ENCODE results near the gene GTF2IRD1.
"Not testable (repeated sequence)": the region's sequence is repeated elsewhere in the genome, so short reads cannot be mapped to it uniquely, and the experiment has no call there.

Gene GTF2IRD1

GRCh38 chr7:74474271-74474865, 20.7 kb downstream of the GTF2IRD1 start:
- DNase-seq, result no peak

DNA sequence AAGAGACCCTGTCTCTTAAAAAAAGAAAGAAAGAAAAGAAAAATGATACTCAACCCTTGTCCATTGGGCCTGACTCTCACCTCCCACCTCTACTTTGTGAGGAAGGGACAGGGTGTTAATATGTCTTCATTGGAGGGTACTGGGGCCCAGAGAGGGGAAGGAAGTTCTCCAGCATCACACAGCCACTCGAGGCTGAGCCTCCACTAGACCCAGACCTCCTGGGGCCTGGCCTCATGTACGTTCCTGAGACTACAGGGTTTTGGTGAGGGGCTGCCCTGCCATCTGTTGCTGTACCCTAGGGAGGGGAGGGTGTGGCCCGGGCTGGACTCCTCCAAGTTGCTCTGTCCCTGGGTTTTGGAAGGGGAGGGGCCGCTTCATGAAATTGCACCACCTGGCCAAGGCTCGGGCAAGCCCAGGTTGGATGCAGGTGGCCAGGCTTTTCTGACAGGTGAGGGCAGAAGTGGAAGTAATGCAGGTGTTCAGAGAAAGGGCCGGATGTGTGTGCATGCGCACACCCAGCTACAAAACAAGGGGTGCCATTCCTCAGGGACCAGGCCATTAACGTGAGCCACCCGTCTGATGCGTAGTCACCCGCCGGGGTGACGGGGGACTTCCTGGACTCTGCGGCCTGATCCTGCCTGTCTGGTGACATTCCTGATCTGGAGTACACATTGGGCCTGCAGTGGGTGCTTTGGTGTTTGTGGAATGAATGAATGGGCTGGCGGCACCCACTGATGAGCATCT, 21.7 kb downstream of the GTF2IRD1 start:
- DNase-seq, result no peak

GRCh38 chr7:74475987-74476350, 22.3 kb downstream of the GTF2IRD1 start:
- DNase-seq, result no peak

GRCh38 chr7:74476626-74477025, 22.9 kb downstream of the GTF2IRD1 start:
- DNase-seq, result no peak

- DNase-seq, result no peak
Measured at GRCh38 chr7:74478671-74479065, 25.0 kb downstream of the GTF2IRD1 start.

DNA sequence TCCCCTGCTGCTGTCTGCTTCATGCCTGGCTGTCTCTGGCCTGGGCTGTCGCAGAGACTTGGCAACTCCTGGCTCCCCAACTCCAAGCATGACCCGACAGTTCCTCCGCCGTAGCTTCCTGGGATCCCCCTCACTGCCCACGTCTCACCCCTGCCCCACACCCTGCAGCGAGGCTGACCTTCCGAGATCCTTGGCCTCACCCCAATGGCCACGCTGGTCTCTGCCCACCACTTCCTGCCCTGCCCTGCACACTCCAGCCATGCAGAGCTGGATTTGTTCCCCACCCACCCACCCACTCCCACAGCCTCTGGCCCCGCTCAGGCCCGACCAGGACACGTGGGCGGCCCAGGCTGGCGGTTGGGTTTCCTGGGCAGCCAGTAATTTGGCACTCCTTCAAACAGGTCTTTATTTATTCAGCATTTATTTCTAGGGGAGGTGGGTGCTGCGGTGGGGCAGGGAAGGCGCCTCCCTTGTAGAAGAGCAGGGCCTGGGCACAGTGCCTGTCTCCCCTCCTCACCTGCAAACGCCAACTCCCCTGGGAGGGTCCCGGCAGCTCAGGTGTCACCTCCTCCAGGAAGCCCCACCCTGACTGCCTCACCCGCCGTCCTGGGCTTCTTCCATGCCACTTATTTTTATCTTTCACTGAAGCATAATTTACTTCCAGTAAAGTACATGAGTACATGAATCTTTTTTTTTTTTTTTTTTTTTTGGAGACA, 25.5 kb downstream of the GTF2IRD1 start:
- no peak for DNase-seq

DNA sequence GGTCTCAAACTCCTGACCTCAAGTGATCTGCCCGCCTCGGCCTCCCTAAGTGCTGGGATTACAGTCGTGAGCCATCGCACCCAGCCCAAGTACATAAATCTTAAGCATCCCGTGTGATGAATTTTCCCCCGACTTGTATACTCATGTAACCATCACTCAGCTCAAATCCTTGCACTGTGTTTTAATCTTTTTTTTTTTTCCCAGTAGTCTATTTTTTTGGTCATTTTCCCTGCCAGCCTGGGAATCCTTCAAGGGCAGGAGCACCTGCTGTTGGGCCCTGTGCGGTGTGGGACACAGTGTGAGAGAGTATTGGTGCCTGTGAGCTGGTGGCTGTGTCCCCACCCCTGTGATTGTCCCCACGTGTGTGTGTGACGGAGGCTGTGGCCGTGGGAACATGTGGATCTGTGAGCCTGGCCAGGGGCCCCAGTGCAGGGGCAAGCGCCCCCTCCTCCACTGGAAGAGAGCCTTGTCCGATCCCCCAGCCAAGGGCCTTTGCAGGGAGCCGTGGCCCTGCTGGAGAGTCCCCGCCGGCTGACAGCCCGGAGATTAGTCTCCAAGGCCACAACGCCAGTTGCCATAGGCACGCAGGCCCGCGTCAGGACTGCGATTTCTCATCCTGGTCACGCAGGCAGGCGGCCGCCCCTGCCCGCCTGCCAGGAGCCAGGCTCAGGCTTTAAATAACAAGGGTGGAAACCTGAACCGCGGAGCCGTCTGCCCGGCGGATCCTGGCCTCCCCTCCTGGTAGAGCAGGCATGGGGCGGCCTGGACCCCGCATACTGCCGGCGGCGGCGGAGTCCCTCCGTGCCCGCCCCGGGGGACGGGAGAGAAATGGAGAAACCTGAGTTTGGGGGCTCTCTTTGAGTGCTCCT, 26.5 kb downstream of the GTF2IRD1 start:
- no peak for DNase-seq

GRCh38 chr7:74480861-74481417, 27.2 kb downstream of the GTF2IRD1 start:
- no peak for DNase-seq

- DNase-seq, result no peak
Measured at GRCh38 chr7:74481458-74482196, 27.9 kb downstream of the GTF2IRD1 start.

GRCh38 chr7:74482197-74482467, 28.4 kb downstream of the GTF2IRD1 start:
- no peak for DNase-seq

- DNase-seq, result no peak
Measured at GRCh38 chr7:74482629-74483401, 29.1 kb downstream of the GTF2IRD1 start.

GRCh38 chr7:74483402-74484336, 30.0 kb downstream of the GTF2IRD1 start:
- no peak for DNase-seq

DNA sequence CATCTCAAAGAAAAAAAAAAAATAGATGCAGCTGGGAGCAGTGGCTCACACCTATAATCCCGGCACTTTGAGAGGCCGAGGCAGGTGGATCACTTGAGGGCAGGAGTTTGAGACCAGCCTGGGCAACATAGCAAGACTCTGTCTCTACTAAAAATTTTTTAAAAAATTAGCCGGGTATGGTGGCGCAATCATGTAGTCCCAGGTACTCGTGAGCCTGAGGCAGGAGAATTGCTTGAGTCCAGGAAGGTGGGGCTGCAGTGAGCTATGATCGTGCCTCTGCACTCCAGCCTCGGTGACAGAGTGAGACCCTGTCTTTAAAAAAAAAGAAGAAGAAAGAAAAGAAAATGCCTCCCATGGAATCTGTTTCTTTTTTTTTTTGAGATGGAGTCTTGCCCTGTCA, 31.9 kb downstream of the GTF2IRD1 start:
- DNase-seq, result no peak

- DNase-seq, result not testable (repeated sequence)
Measured at GRCh38 chr7:74488518-74489030, 34.9 kb downstream of the GTF2IRD1 start.

DNA sequence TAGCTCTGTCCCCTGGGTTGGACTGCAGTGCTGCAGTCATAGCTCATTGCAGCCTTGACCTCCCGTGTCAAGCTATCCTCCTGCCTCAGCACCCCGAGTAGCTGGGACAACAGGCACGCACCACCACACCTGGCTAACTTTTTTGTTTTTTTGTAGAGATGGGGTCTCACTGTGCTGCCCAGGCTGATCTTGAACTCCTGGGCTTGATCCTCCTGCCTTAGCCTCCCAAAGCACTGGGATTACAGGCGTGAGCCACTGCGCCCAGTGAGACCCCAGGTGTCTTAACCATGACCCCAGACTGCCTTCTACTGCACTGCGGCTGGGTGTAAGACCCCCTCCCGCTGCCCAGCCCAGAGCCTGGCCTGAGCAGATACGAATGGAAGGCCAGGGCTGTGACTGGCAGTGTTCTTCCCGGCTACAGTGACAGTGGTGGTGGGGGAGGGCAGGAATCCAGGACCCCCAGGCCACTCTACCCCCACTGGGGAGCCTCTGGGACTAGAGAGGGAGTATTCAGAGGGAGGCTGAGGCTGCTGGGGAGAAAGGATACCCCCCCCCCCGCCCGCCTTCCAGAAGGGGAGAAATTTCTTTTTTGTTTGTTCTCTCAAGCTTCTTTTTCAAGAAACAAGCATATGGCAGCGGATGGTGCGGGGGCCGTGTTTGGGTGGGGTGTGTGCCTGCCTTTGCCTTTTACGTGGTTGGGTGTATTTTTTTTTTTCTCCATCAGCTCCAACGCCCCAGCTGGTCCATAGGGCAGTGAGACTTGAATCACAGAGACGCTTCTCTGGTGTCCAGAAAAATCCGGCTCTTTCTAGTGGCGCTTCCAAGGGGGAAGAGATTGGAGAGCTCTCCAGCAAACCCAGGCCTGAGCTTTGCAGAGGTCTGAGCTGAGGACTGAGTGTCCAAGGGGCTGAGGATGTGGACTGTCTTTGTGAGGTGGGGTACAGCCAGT, 36.6 kb downstream of the GTF2IRD1 start:
- DNase-seq, result no peak

DNA sequence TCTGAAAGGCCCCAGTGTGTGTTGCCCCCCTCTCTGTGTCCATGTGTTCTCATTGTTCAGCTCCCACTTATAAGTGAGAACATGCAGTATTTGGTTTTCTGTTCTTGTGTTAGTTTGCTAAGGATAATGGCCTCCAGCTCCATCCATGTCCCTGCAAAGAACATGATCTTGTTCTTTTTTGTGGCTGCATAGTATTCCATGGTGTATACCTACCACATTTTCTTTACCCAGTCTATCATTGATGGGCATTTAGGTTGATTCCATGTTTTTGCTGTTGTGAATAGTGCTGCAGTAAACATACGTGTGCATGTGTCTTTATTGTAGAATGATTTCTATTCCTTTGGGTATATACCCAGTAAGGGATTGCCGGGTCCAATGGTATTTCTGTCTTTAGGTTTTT, 37.8 kb downstream of the GTF2IRD1 start:
- DNase-seq, result not testable (repeated sequence)

GRCh38 chr7:74493295-74493694, 39.6 kb downstream of the GTF2IRD1 start:
- DNase-seq, result no peak

DNA sequence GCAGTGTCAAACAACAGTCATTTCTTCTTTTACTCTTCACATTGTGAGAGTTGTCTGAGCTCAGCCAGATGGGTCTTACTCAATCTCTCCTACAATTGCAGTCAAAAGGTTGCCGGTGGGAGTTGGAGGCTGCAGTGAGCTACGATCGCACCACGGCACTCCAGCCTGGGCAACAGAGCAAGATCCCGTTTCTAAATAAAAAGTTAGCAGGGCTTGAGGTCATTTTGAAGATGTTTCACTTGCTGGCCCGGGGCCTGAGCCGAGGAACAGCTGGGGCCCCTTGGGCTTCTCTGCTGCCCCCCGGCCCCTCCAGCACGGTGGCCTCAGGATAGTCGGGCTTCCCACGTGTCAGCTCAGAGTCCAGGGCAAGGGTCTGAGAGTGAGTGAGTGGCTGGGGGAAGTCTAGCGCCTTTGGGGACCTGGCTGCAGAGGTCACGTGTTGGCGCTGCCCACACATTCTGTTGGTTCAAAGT, 40.4 kb downstream of the GTF2IRD1 start:
- no peak for DNase-seq

Data from activated T-cell treated with anti-CD3 and anti-CD28 coated beads, Interleukin-2, amount 50 U/mL, for 1 hour (primary cell).